ENCODE measurements around the gene B4GALT6.

- TF ChIP-seq POLR2AphosphoS5 (IDR thresholded peaks at IDR 0.05; ENCODE audit: low read depth, low read length) = no peak
- no peak for TF ChIP-seq POLR2A (IDR thresholded peaks at IDR 0.05; ENCODE audit: low read depth, low read length)
- TF ChIP-seq TAF1 (IDR thresholded peaks at IDR 0.05; ENCODE audit: borderline replicate concordance, low read depth, low read length) = no peak
Measured at GRCh38 chr18:31645411-31645810, 39.0 kb downstream of the B4GALT6 start.

Measured in GM12892 (cell line).